HG03108 (cell line): Measurements from ENCODE around the gene BICRA.
A peak's percentile ranks its signal among the peaks of the same experiment; 100 is the strongest.
"Not testable (repeated sequence)": the region's sequence is repeated elsewhere in the genome, so short reads cannot be mapped to it uniquely, and the experiment has no call there.

Experiments used
- ATAC-seq: cut with Tn5 transposase; IDR thresholded peaks from one replicate; pipeline ENCODE4 v1.9.1; 2021; ENCODE audit warnings: moderate library complexity; ENCODE audit not compliant: unreplicated experiment

BICRA gene

GRCh38 chr19:47740866-47741519 lies 132.1 kb downstream of the BICRA start:
- no peak for ATAC-seq

GRCh38 chr19:47741544-47742140 lies 132.7 kb downstream of the BICRA start:
- ATAC-seq: no peak

GRCh38 chr19:47742634-47743033 lies 133.7 kb downstream of the BICRA start:
- no peak for ATAC-seq

- ATAC-seq: peak; percentile 61
Measured at GRCh38 chr19:47745010-47745901, 136.3 kb downstream of the BICRA start, which contains the start of gene NOP53. Gene NOP53, plus strand, starts transcription at chr19:47745546. Its CDS starts 14 bp downstream, at chr19:47745560.

- ATAC-seq: not testable (repeated sequence)
Measured at GRCh38 chr19:47746129-47746528, 137.2 kb downstream of the BICRA start.

- no peak for ATAC-seq
Measured at GRCh38 chr19:47749326-47749725, 140.4 kb downstream of the BICRA start.

GRCh38 chr19:47750752-47751151 lies 141.8 kb downstream of the BICRA start:
- no peak for ATAC-seq

- no peak for ATAC-seq
Measured at GRCh38 chr19:47752440-47753211, 143.7 kb downstream of the BICRA start.
